ENCODE measurements around the gene APP. TPM values are rescaled to one million over a fixed set of nuclear protein-coding genes. Genes with fewer than 3 reads are reported as not detected.

APP gene
- total RNA-seq, 1 donor from 2014 or later, result 1,790 TPM

GRCh38 chr21:25987531-25987930, 183.0 kb downstream of the APP start:
- DNase-seq (ENCODE audit: extremely low read depth, low read depth, low spot score), result no peak

- no peak for DNase-seq (ENCODE audit: extremely low read depth, low read depth, low spot score)
These were observed 183.6 kb downstream of the APP start for GRCh38 chr21:25986928-25987327.

GRCh38 chr21:25985990-25986389, 184.6 kb downstream of the APP start:
- DNase-seq (ENCODE audit: extremely low read depth, low read depth, low spot score), result no peak

- DNase-seq (ENCODE audit: extremely low read depth, low read depth, low spot score), result no peak
These were observed 186.0 kb downstream of the APP start for GRCh38 chr21:25984538-25984937.

- DNase-seq (ENCODE audit: extremely low read depth, low read depth, low spot score), result peak; percentile 60
These were observed 186.8 kb downstream of the APP start for GRCh38 chr21:25983745-25984144.

GRCh38 chr21:25980710-25981109, 189.9 kb downstream of the APP start:
- DNase-seq (ENCODE audit: extremely low read depth, low read depth, low spot score), result no peak

GRCh38 chr21:25979845-25980616, 190.5 kb downstream of the APP start:
- no peak for DNase-seq (ENCODE audit: extremely low read depth, low read depth, low spot score)

- DNase-seq (ENCODE audit: extremely low read depth, low read depth, low spot score), result no peak
These were observed 193.4 kb downstream of the APP start for GRCh38 chr21:25977068-25977611.

GRCh38 chr21:25974964-25975363, 195.6 kb downstream of the APP start:
- no peak for DNase-seq (ENCODE audit: extremely low read depth, low read depth, low spot score)

- no peak for DNase-seq (ENCODE audit: extremely low read depth, low read depth, low spot score)
These were observed 200.2 kb downstream of the APP start for GRCh38 chr21:25970254-25970930.

GRCh38 chr21:25967901-25968438, 202.6 kb downstream of the APP start:
- no peak for DNase-seq (ENCODE audit: extremely low read depth, low read depth, low spot score)

GRCh38 chr21:25967181-25967900, 203.2 kb downstream of the APP start:
- no peak for DNase-seq (ENCODE audit: extremely low read depth, low read depth, low spot score)

- no peak for DNase-seq (ENCODE audit: extremely low read depth, low read depth, low spot score)
These were observed 204.4 kb downstream of the APP start for GRCh38 chr21:25965951-25966707.

GRCh38 chr21:25964926-25965325, 205.6 kb downstream of the APP start:
- DNase-seq (ENCODE audit: extremely low read depth, low read depth, low spot score), result no peak

- DNase-seq (ENCODE audit: extremely low read depth, low read depth, low spot score), result peak; percentile 95
These were observed 206.6 kb downstream of the APP start for GRCh38 chr21:25964015-25964414.

GRCh38 chr21:25963181-25963580, 207.4 kb downstream of the APP start:
- DNase-seq (ENCODE audit: extremely low read depth, low read depth, low spot score), result peak; percentile 92

GRCh38 chr21:25961042-25961441, 209.5 kb downstream of the APP start:
- no peak for DNase-seq (ENCODE audit: extremely low read depth, low read depth, low spot score)

GRCh38 chr21:25960402-25960801, 210.2 kb downstream of the APP start:
- DNase-seq (ENCODE audit: extremely low read depth, low read depth, low spot score), result no peak

GRCh38 chr21:25959799-25960198, 210.8 kb downstream of the APP start:
- DNase-seq (ENCODE audit: extremely low read depth, low read depth, low spot score), result no peak

- DNase-seq (ENCODE audit: extremely low read depth, low read depth, low spot score), result no peak
These were observed 213.4 kb downstream of the APP start for GRCh38 chr21:25956993-25957714.
